Duodenal mucosa (tissue), 2 donors: Measurements from ENCODE around the gene RPL39.
A peak's percentile ranks its signal among the peaks of the same experiment; 100 is the strongest.
"Not testable (repeated sequence)": the region's sequence is repeated elsewhere in the genome, so short reads cannot be mapped to it uniquely, and the experiment has no call there.

Experiments
- H3K27ac ChIP-seq: one replicate; pipeline ENCODE4 v1.7.0; 2013; ENCODE audit warnings: low read depth, low read length
- H3K27me3 ChIP-seq, 2 donors: one replicate each; pipeline ENCODE4 v1.7.0; 2013; ENCODE audit warnings: low read length in 2 of 2, control low read depth in 1 of 2; ENCODE audit not compliant: insufficient read depth in 2 of 2, control insufficient read depth in 1 of 2
- H3K36me3 ChIP-seq, 2 donors: one replicate each; pipeline ENCODE4 v1.7.0; 2013; ENCODE audit warnings: low read length in 2 of 2, control low read depth in 1 of 2; ENCODE audit not compliant: insufficient read depth in 2 of 2, control insufficient read depth in 1 of 2
- H3K4me1 ChIP-seq, 2 donors: one replicate each; pipeline ENCODE4 v1.7.0; 2013; ENCODE audit warnings: low read length in 2 of 2, control low read depth in 1 of 2; ENCODE audit not compliant: insufficient read depth in 2 of 2, control insufficient read depth in 1 of 2
- H3K4me3 ChIP-seq, 2 donors: one replicate each; pipeline ENCODE4 v1.7.0; 2013; ENCODE audit warnings: low read length in 2 of 2, low read depth in 1 of 2
- H3K9ac ChIP-seq, 2 donors: one replicate each; pipeline ENCODE4 v1.7.0; 2013; ENCODE audit warnings: low read length in 2 of 2, low read depth in 1 of 2
- H3K9me3 ChIP-seq, 2 donors: one replicate each; pipeline ENCODE4 v1.7.0; 2013; ENCODE audit warnings: low read length in 2 of 2, control low read depth in 1 of 2; ENCODE audit not compliant: control insufficient read depth in 1 of 2

Gene RPL39

DNA sequence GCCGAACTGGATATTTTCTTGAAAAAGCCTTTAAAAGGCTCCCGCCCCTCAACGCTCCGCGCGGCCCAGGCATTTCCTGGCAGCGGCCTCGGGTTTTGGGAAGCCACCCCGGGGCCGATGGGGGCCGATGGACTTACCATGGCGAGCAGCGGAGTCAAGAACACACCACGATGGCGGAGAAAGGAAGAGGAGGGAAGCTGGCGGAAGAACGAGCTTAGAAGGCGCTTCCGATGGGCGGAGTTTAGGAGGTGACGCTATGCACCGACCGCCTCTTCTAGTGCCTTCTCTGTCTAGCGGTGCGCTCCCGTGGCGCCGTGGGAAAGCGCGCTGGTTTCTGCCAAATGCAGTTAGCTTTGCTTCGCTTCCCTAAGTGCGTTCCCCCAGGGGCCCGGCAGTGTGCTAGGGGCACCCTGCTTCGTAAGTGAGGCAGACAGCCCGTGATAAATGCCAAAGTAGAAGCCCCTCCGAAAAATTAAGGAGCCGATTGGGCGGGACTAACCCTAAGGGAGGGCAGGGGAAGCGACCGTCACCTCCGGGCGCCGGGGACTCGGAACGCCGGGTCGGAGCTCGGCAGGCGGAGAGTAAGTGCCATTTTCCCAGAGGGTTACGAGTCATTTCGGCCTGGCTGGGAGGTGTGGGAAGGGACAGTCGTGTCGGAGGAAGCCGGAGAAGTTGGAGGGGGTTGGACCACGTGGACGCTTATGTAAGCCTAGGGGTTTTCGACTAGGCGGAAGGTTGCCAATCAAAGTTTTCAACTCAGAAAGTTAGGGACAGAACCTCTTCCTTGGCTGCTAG, at the start of gene RPL39:
Gene RPL39 (minus strand): TSS at position 194 of the 795 bp plus-strand sequence. CDS start 54 bp downstream, at position 140.
- Histone ChIP-seq H3K9ac (peak within 1 kb of the TSS; percentile 90 to 94), H3K36me3 (peaks cover 0 to 13% of the 10 kb centered on the region in 2 donors), H3K27ac (peak within 1 kb of the TSS; percentile 95), H3K4me1 (peaks cover 11 to 14% of the 10 kb centered on the region in 2 donors), H3K27me3 (no peaks in the 10 kb centered on the region), H3K4me3 (peak within 1 kb of the TSS; percentile 77 to 84), H3K9me3 (no peaks in the 10 kb centered on the region)

DNA sequence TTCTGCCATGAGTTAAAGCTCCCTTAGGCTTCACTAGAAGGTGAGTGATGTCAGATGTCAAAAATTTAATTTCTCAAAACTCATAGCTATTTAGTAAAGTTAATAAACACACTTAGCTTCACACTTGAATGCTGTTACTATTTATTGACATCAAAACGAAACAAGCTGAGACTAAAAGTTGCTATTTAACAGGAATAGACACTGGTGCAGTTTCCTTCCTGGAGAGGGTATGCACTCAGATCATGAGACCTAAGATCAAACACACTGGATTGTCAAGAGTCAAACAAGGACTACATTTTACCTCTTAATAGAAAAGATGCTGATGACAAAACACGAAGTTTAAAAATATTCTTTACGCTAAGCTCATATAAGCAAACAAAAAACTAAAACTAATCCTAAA, 42.5 kb upstream of the RPL39 start:
- no peaks in the 10 kb centered on the region for H3K9me3 ChIP-seq
- no peaks in the 10 kb centered on the region for H3K4me1 ChIP-seq
- H3K27me3 ChIP-seq, result no peaks in the 10 kb centered on the region
- H3K9ac ChIP-seq, result no peak overlapping the region
- H3K4me3 ChIP-seq, result no peak overlapping the region
- peaks cover 6 to 49% of the 10 kb centered on the region in 2 donors for H3K36me3 ChIP-seq
- H3K27ac ChIP-seq, result no peak overlapping the region

- Histone ChIP-seq H3K4me1 (no peaks in the 10 kb centered on the region), H3K9me3 (no peaks in the 10 kb centered on the region), H3K9ac (no peak overlapping the region), H3K36me3 (peaks cover 0 to 16% of the 10 kb centered on the region in 2 donors), H3K27me3 (no peaks in the 10 kb centered on the region), H3K27ac (no peak overlapping the region), H3K4me3 (no peak overlapping the region)
These were observed 37.0 kb upstream of the RPL39 start for GRCh38 chrX:119828446-119828845.

GRCh38 chrX:119826399-119826959, 35.0 kb upstream of the RPL39 start:
- Histone ChIP-seq H3K27me3 (no peaks in the 10 kb centered on the region), H3K9me3 (no peaks in the 10 kb centered on the region), H3K4me1 (no peaks in the 10 kb centered on the region), H3K27ac (no peak overlapping the region), H3K36me3 (peaks cover 0 to 3% of the 10 kb centered on the region in 2 donors), H3K9ac (no peak overlapping the region), H3K4me3 (no peak overlapping the region)

DNA sequence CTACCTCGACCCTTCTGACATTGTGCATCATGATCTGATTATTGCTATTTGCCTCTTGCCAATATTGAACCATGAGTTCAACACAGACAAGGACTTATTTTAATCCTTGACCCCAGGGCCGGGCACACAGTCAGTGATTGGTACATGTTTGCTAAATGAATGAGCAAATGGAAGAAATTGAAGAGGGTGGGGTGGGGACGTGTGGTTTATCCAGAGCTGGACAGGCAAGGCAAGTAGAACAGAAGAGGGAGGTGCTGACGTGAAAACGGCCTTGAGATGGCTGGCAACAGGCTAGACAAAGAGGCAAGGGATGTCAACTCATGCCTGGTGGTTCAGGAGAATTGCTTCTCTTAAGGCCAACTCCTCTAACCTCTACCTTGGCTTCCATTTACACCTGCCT, 32.8 kb upstream of the RPL39 start:
- not testable (repeated sequence) for H3K36me3 ChIP-seq, H3K4me1 ChIP-seq, H3K4me3 ChIP-seq, H3K27me3 ChIP-seq, H3K9ac ChIP-seq, H3K27ac ChIP-seq, H3K9me3 ChIP-seq

GRCh38 chrX:119821703-119822102, 30.3 kb upstream of the RPL39 start:
- H3K4me3 ChIP-seq, H3K36me3 ChIP-seq, H3K27me3 ChIP-seq, H3K27ac ChIP-seq, H3K9me3 ChIP-seq, H3K4me1 ChIP-seq, H3K9ac ChIP-seq: not testable (repeated sequence)

GRCh38 chrX:119817130-119817690, 25.8 kb upstream of the RPL39 start:
- H3K4me3 ChIP-seq, result no peak overlapping the region
- no peak overlapping the region for H3K9ac ChIP-seq
- H3K27me3 ChIP-seq, result no peaks in the 10 kb centered on the region
- no peaks in the 10 kb centered on the region for H3K9me3 ChIP-seq
- H3K4me1 ChIP-seq, result no peaks in the 10 kb centered on the region
- H3K27ac ChIP-seq, result no peak overlapping the region
- H3K36me3 ChIP-seq, result no peaks in the 10 kb centered on the region

GRCh38 chrX:119816300-119816699, 24.9 kb upstream of the RPL39 start:
- H3K9ac ChIP-seq, result no peak overlapping the region
- H3K9me3 ChIP-seq, result no peaks in the 10 kb centered on the region
- no peaks in the 10 kb centered on the region for H3K4me1 ChIP-seq
- H3K36me3 ChIP-seq, result no peaks in the 10 kb centered on the region
- no peak overlapping the region for H3K27ac ChIP-seq
- H3K27me3 ChIP-seq, result no peaks in the 10 kb centered on the region
- no peak overlapping the region for H3K4me3 ChIP-seq

DNA sequence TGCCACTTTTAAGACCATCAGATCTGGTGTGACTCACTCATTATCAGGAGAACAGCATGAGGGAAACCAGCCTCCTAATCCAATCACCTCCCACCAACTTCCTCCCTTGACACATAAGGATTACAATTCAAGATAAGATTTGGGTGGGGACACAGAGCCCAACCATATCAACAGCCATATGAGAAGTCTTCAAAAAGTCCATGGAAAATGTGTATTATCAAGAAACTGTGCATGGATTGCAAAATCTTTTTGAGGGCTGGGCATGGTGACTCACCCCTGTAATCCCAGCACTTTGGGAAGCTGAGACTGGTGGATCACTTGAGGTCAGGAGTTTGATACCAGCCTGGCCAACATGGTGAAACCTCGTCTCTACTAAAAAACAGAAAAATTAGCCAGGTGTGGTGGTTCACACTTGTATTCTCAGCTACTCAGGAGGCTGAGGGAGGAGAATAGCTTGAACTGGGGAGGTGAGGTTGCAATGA, 17.8 kb upstream of the RPL39 start:
- Histone ChIP-seq H3K4me1 (no peaks in the 10 kb centered on the region), H3K27ac (no peak overlapping the region), H3K4me3 (no peak overlapping the region), H3K9me3 (no peaks in the 10 kb centered on the region), H3K36me3 (no peaks in the 10 kb centered on the region), H3K9ac (no peak overlapping the region), H3K27me3 (no peaks in the 10 kb centered on the region)

DNA sequence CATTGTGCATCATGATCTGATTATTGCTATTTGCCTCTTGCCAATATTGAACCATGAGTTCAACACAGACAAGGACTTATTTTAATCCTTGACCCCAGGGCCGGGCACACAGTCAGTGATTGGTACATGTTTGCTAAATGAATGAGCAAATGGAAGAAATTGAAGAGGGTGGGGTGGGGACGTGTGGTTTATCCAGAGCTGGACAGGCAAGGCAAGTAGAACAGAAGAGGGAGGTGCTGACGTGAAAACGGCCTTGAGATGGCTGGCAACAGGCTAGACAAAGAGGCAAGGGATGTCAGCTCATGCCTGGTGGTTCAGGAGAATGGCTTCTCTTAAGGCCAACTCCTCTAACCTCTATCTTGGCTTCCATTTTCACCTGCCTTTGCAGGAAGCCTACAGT, 17.0 kb upstream of the RPL39 start:
- H3K27ac ChIP-seq, H3K9ac ChIP-seq, H3K4me3 ChIP-seq, H3K9me3 ChIP-seq, H3K27me3 ChIP-seq, H3K4me1 ChIP-seq, H3K36me3 ChIP-seq: not testable (repeated sequence)
